Frontal cortex (tissue), 4 donors: ENCODE data around the gene RFC1. TPM values are rescaled to one million over a fixed set of nuclear protein-coding genes. Genes with fewer than 3 reads are reported as not detected.
"Not testable (repeated sequence)": the region's sequence is repeated elsewhere in the genome, so short reads cannot be mapped to it uniquely, and the experiment has no call there.

ENCODE experiments used
- DNase-seq, 2 donors: peaks; one replicate each; pipeline ENCODE4 v3.0.0; 2012; ENCODE audit warnings: low spot score in 2 of 2
- FAIRE-seq: peaks from 2 replicates; lab custom pipeline; 2012; peaks lifted over from hg19 to GRCh38; lab: Jason Lieb, UNC
- total RNA-seq: library from RNA; depleted of rRNA; stranded (reverse); fragments of >200 nt; gene quantifications from one replicate; pipeline ENCODE4 v1.2.3, GENCODE V29; 2014
- donor health status: control.
- donor health status: control.
- donor health status: control.

The RFC1 gene
- total RNA-seq, 1 donor from 2014 or later = 55.0 TPM

- DNase-seq, FAIRE-seq: not testable (repeated sequence)
These were observed 5.6 kb downstream of the RFC1 start for GRCh38 chr4:39360611-39361010.

GRCh38 chr4:39357002-39357401 lies 9.2 kb downstream of the RFC1 start:
- DNase-seq (no peak), FAIRE-seq (no peak)

GRCh38 chr4:39354254-39354552 lies 12.0 kb downstream of the RFC1 start:
- FAIRE-seq (no peak), DNase-seq (no peak)

GRCh38 chr4:39353478-39354253 lies 12.5 kb downstream of the RFC1 start:
- peak; percentile 30 for FAIRE-seq

GRCh38 chr4:39353149-39353477 lies 13.0 kb downstream of the RFC1 start:
- not testable (repeated sequence) for DNase-seq, FAIRE-seq

More at GRCh38 chr4:39353478-39354253, 12.5 kb downstream of the RFC1 start:
- DNase-seq = no peak

GRCh38 chr4:39349326-39349725 lies 16.8 kb downstream of the RFC1 start:
- no peak for DNase-seq
- no peak for FAIRE-seq

- FAIRE-seq (no peak), DNase-seq (no peak)
These were observed 17.5 kb downstream of the RFC1 start for GRCh38 chr4:39348371-39349315.

- no peak for FAIRE-seq
These were observed 19.2 kb downstream of the RFC1 start for GRCh38 chr4:39346856-39347519.

GRCh38 chr4:39342731-39343130 lies 23.4 kb downstream of the RFC1 start:
- FAIRE-seq = no peak
- no peak for DNase-seq

More at GRCh38 chr4:39346856-39347519, 19.2 kb downstream of the RFC1 start:
- no peak for DNase-seq

GRCh38 chr4:39341075-39341725 lies 25.0 kb downstream of the RFC1 start:
- no peak for FAIRE-seq
- no peak for DNase-seq

GRCh38 chr4:39339968-39340367 lies 26.2 kb downstream of the RFC1 start:
- no peak for DNase-seq
- no peak for FAIRE-seq

GRCh38 chr4:39337841-39338240 lies 28.3 kb downstream of the RFC1 start:
- DNase-seq = no peak
- no peak for FAIRE-seq

GRCh38 chr4:39335566-39335965 lies 30.6 kb downstream of the RFC1 start:
- no peak for FAIRE-seq
- DNase-seq = no peak

GRCh38 chr4:39331191-39331590 lies 35.0 kb downstream of the RFC1 start:
- no peak for DNase-seq
- FAIRE-seq = no peak

GRCh38 chr4:39330353-39330752 lies 35.8 kb downstream of the RFC1 start:
- FAIRE-seq (no peak), DNase-seq (no peak)

GRCh38 chr4:39326468-39326977 lies 39.6 kb downstream of the RFC1 start:
- FAIRE-seq (no peak), DNase-seq (no peak)

- FAIRE-seq (no peak), DNase-seq (no peak)
These were observed 41.1 kb downstream of the RFC1 start for GRCh38 chr4:39324897-39325613.

GRCh38 chr4:39324446-39324845 lies 41.7 kb downstream of the RFC1 start:
- FAIRE-seq (peak; percentile 84), DNase-seq (no peak)

- no peak for DNase-seq
- FAIRE-seq = peak; percentile 64
These were observed 42.3 kb downstream of the RFC1 start for GRCh38 chr4:39323821-39324220.
